ENCODE results near the gene WBP1L. TPM values are rescaled to one million over a fixed set of nuclear protein-coding genes. Genes with fewer than 3 reads are reported as not detected.
A peak's percentile ranks its signal among the peaks of the same experiment; 100 is the strongest.

The WBP1L gene
- total and polyA plus RNA-seq, 2 experiments from 2014 or later: 7.0 to 55.7 TPM

DNA sequence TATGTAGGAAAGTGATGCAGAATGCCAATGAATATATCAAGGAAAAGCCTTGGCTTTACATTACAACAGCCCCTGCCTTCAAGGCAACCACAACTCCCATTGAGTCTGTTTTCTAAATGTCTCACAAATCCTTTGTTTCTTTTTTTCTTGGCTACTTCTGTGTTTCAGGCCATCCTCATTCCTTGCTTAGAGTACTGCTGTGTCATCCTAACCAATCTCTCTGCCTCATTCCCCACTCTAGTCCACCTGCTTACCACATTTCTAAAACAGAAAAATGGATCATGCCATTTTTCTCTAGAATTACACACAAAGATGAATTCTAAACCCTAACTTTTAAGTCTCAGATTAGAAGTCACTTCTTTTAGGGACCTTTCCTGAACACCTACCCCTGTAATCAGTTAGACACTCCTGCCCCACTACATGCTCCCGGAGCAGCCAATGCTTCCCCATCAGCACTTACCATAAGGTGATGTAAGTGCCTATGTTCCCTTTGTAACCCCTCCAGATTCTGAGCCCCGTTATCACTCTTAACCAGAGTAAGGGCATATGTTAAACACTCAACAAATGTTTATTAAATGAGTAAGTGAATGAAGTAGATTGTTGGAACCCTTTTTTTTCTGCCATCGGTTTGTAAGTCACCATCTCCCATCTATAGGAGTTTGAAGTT is 113.1 kb downstream of the WBP1L start:
- Histone ChIP-seq H3K4me2 (no peak overlapping the region), H3K36me3 (ENCODE audit: insufficient read depth) (no peaks in the 10 kb centered on the region), H3K9me2 (ENCODE audit: insufficient read depth) (no peaks in the 10 kb centered on the region), H3K27ac (ENCODE audit: low read depth) (no peak overlapping the region), H3F3A (replicated peaks; ENCODE audit: low read depth) (0 out of 2 replicates have a peak, but pooled peaks cover 3% of the 10 kb centered on the region), H3K4me3 (no peak overlapping the region), H2AFZ (no peak overlapping the region), H3K27me3 (ENCODE audit: insufficient read depth) (no peaks in the 10 kb centered on the region), H3K4me1 (ENCODE audit: insufficient read depth) (peaks cover 9% of the 10 kb centered on the region; the same call in 1 of the 2 replicates), H3K79me2 (replicated peaks; ENCODE audit: insufficient read depth) (no peaks in the 10 kb centered on the region), H4K20me1 (replicated peaks; ENCODE audit: insufficient read depth) (no peaks in the 10 kb centered on the region)
- ATAC-seq (no peak), DNase-seq (ENCODE audit: low spot score) (peak; percentile 19)
- Mint-ChIP-seq H3K4me1 (peaks cover 13% of the 10 kb centered on the region), H3K36me3 (ENCODE audit: low read depth) (no peaks in the 10 kb centered on the region; the same call in 2 of the 3 replicates), H3K27ac (peak overlapping the region; percentile 44), H3K9me3 (no peaks in the 10 kb centered on the region), H3K27me3 (ENCODE audit: insufficient read depth, low read depth, poor library complexity) (peaks cover 7% of the 10 kb centered on the region), H3K4me3 (no peak overlapping the region)
- TF ChIP-seq EZH2phosphoT487 (IDR thresholded peaks at IDR 0.05; ENCODE audit: unreplicated experiment): no peak
- no peak for TF ChIP-seq EZH2 (IDR thresholded peaks at IDR 0.05; ENCODE audit: low read depth, unreplicated experiment)
- TF ChIP-seq, protein P1, sequence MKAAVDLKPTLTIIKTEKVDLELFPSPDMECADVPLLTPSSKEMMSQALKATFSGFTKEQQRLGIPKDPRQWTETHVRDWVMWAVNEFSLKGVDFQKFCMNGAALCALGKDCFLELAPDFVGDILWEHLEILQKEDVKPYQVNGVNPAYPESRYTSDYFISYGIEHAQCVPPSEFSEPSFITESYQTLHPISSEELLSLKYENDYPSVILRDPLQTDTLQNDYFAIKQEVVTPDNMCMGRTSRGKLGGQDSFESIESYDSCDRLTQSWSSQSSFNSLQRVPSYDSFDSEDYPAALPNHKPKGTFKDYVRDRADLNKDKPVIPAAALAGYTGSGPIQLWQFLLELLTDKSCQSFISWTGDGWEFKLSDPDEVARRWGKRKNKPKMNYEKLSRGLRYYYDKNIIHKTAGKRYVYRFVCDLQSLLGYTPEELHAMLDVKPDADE (IDR thresholded peaks at IDR 0.05): no peak
- TF ChIP-seq CREB1 (CRISPR knock-in tag; IDR thresholded peaks at IDR 0.05; ENCODE audit: low read depth): no peak
- no peak for TF ChIP-seq ZNF331 (CRISPR knock-in tag; IDR thresholded peaks at IDR 0.05; ENCODE audit: low read depth)
- TF ChIP-seq, protein P2, sequence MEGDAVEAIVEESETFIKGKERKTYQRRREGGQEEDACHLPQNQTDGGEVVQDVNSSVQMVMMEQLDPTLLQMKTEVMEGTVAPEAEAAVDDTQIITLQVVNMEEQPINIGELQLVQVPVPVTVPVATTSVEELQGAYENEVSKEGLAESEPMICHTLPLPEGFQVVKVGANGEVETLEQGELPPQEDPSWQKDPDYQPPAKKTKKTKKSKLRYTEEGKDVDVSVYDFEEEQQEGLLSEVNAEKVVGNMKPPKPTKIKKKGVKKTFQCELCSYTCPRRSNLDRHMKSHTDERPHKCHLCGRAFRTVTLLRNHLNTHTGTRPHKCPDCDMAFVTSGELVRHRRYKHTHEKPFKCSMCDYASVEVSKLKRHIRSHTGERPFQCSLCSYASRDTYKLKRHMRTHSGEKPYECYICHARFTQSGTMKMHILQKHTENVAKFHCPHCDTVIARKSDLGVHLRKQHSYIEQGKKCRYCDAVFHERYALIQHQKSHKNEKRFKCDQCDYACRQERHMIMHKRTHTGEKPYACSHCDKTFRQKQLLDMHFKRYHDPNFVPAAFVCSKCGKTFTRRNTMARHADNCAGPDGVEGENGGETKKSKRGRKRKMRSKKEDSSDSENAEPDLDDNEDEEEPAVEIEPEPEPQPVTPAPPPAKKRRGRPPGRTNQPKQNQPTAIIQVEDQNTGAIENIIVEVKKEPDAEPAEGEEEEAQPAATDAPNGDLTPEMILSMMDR (conservative IDR thresholded peaks at IDR 0.05; ENCODE audit: low read depth in 2 of 2): no peak
- no peak for TF ChIP-seq NANOG (IDR thresholded peaks at IDR 0.05; ENCODE audit: borderline replicate concordance)
- no peak for TF ChIP-seq ZNF114 (CRISPR knock-in tag; IDR thresholded peaks at IDR 0.05)
- TF ChIP-seq, protein P3, sequence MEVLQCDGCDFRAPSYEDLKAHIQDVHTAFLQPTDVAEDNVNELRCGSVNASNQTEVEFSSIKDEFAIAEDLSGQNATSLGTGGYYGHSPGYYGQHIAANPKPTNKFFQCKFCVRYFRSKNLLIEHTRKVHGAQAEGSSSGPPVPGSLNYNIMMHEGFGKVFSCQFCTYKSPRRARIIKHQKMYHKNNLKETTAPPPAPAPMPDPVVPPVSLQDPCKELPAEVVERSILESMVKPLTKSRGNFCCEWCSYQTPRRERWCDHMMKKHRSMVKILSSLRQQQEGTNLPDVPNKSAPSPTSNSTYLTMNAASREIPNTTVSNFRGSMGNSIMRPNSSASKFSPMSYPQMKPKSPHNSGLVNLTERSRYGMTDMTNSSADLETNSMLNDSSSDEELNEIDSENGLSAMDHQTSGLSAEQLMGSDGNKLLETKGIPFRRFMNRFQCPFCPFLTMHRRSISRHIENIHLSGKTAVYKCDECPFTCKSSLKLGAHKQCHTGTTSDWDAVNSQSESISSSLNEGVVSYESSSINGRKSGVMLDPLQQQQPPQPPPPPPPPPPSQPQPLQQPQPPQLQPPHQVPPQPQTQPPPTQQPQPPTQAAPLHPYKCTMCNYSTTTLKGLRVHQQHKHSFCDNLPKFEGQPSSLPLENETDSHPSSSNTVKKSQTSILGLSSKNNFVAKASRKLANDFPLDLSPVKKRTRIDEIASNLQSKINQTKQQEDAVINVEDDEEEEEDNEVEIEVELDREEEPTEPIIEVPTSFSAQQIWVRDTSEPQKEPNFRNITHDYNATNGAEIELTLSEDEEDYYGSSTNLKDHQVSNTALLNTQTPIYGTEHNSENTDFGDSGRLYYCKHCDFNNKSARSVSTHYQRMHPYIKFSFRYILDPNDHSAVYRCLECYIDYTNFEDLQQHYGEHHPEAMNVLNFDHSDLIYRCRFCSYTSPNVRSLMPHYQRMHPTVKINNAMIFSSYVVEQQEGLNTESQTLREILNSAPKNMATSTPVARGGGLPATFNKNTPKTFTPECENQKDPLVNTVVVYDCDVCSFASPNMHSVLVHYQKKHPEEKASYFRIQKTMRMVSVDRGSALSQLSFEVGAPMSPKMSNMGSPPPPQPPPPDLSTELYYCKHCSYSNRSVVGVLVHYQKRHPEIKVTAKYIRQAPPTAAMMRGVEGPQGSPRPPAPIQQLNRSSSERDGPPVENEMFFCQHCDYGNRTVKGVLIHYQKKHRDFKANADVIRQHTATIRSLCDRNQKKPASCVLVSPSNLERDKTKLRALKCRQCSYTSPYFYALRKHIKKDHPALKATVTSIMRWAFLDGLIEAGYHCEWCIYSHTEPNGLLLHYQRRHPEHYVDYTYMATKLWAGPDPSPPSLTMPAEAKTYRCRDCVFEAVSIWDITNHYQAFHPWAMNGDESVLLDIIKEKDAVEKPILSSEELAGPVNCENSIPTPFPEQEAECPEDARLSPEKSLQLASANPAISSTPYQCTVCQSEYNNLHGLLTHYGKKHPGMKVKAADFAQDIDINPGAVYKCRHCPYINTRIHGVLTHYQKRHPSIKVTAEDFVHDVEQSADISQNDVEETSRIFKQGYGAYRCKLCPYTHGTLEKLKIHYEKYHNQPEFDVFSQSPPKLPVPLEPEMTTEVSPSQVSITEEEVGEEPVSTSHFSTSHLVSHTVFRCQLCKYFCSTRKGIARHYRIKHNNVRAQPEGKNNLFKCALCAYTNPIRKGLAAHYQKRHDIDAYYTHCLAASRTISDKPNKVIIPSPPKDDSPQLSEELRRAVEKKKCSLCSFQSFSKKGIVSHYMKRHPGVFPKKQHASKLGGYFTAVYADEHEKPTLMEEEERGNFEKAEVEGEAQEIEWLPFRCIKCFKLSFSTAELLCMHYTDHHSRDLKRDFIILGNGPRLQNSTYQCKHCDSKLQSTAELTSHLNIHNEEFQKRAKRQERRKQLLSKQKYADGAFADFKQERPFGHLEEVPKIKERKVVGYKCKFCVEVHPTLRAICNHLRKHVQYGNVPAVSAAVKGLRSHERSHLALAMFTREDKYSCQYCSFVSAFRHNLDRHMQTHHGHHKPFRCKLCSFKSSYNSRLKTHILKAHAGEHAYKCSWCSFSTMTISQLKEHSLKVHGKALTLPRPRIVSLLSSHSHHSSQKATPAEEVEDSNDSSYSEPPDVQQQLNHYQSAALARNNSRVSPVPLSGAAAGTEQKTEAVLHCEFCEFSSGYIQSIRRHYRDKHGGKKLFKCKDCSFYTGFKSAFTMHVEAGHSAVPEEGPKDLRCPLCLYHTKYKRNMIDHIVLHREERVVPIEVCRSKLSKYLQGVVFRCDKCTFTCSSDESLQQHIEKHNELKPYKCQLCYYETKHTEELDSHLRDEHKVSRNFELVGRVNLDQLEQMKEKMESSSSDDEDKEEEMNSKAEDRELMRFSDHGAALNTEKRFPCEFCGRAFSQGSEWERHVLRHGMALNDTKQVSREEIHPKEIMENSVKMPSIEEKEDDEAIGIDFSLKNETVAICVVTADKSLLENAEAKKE (CRISPR knock-in tag; IDR thresholded peaks at IDR 0.05): no peak
- TF ChIP-seq JUNB (IDR thresholded peaks at IDR 0.05; ENCODE audit: unreplicated experiment): no peak
- no peak for TF ChIP-seq STAT1 (IDR thresholded peaks at IDR 0.05; ENCODE audit: unreplicated experiment)
- no peak for TF ChIP-seq POLR2AphosphoS5 (IDR thresholded peaks at IDR 0.05; ENCODE audit: low read depth)
- TF ChIP-seq, protein P4, sequence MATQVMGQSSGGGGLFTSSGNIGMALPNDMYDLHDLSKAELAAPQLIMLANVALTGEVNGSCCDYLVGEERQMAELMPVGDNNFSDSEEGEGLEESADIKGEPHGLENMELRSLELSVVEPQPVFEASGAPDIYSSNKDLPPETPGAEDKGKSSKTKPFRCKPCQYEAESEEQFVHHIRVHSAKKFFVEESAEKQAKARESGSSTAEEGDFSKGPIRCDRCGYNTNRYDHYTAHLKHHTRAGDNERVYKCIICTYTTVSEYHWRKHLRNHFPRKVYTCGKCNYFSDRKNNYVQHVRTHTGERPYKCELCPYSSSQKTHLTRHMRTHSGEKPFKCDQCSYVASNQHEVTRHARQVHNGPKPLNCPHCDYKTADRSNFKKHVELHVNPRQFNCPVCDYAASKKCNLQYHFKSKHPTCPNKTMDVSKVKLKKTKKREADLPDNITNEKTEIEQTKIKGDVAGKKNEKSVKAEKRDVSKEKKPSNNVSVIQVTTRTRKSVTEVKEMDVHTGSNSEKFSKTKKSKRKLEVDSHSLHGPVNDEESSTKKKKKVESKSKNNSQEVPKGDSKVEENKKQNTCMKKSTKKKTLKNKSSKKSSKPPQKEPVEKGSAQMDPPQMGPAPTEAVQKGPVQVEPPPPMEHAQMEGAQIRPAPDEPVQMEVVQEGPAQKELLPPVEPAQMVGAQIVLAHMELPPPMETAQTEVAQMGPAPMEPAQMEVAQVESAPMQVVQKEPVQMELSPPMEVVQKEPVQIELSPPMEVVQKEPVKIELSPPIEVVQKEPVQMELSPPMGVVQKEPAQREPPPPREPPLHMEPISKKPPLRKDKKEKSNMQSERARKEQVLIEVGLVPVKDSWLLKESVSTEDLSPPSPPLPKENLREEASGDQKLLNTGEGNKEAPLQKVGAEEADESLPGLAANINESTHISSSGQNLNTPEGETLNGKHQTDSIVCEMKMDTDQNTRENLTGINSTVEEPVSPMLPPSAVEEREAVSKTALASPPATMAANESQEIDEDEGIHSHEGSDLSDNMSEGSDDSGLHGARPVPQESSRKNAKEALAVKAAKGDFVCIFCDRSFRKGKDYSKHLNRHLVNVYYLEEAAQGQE (IDR thresholded peaks at IDR 0.05; ENCODE audit: unreplicated experiment): no peak
